GM12891 (cell line): ENCODE measurements around the gene KIF18B.

Source experiments
- PAX5 ChIP-seq: IDR thresholded peaks from 2 replicates; pipeline ENCODE4 v1.6.1; 2011; ENCODE audit warnings: low read length, moderate library complexity, mild to moderate bottlenecking; ENCODE audit not compliant: insufficient read depth, severe bottlenecking
- POLR2A ChIP-seq: IDR thresholded peaks from 2 replicates; pipeline ENCODE4 v1.6.1; 2011; ENCODE audit warnings: low read depth, low read length, control low read depth
- POLR2AphosphoS5 ChIP-seq: IDR thresholded peaks from 2 replicates; pipeline ENCODE4 v1.6.1; 2011; ENCODE audit warnings: low read depth, low read length, control low read depth
- POU2F2 ChIP-seq: IDR thresholded peaks from 2 replicates; pipeline ENCODE4 v1.6.1; 2011; ENCODE audit warnings: low read depth, mild to moderate bottlenecking, control low read depth, low read length, moderate library complexity
- SPI1 ChIP-seq: IDR thresholded peaks from 2 replicates; pipeline ENCODE4 v1.6.1; 2011; ENCODE audit warnings: low read depth, low read length, control low read depth
- TAF1 ChIP-seq: IDR thresholded peaks from 2 replicates; pipeline ENCODE4 v1.6.1; 2011; ENCODE audit warnings: low read depth, low read length, control low read depth

DNA sequence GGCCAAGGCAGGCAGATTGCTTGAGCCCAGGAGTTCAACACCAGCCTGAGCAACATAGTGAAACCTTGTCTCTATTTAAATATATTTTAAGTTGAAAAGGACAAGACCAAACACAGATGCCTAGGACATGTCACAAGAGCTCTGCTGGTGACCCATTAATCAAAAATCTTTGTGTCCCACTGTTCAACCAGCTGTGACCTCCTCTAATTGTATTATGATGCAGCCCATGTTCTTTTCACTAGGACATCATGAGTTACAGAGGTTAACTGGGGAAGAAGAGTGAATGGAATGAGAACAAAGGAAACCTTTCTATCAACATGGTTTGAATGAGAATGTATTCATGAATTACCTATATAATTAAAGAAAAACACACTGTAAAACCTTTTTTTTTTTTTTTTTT, 55.3 kb downstream of the KIF18B start:
- no peak for TF ChIP-seq POLR2A
- TF ChIP-seq POLR2AphosphoS5 = no peak
- TF ChIP-seq POU2F2 = no peak
- no peak for TF ChIP-seq TAF1
- no peak for TF ChIP-seq PAX5
- no peak for TF ChIP-seq SPI1
